ENCODE measurements around the gene ZNF639.
A peak's percentile ranks its signal among the peaks of the same experiment; 100 is the strongest.
"Not testable (repeated sequence)": the region's sequence is repeated elsewhere in the genome, so short reads cannot be mapped to it uniquely, and the experiment has no call there.

ZNF639 gene

GRCh38 chr3:179299999-179300613 lies 22.7 kb upstream of the ZNF639 start:
- H3K4me1 Mint-ChIP-seq: no peaks in the 10 kb centered on the region
- no peaks in the 10 kb centered on the region for H3K9me3 Mint-ChIP-seq
- no peak for ATAC-seq

DNA sequence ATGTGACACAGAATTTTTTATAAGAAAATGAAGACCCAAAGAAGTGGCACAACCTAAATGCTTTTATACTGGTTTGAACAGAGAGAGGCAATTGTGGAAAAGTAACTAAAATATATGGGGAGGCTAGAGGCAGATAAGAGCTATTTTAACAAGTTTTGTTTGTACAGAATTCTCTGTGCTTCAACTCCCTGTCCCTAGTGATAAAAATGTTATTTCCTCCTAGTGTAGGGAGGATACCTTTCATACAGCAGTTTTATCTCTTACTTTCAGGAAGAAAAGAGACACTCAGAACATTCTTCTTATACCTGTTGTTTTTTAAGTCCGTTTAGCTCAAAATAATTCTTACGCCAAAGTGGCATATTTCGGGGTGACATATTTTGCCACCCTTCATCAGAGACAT lies 21.2 kb upstream of the ZNF639 start:
- Mint-ChIP-seq H3K4me1 (no peaks in the 10 kb centered on the region), H3K9me3 (no peaks in the 10 kb centered on the region), H3K4me3 (no peak overlapping the region)

More at GRCh38 chr3:179299999-179300613, 22.7 kb upstream of the ZNF639 start:
- H3K4me3 Mint-ChIP-seq: no peak overlapping the region
- no peak for DNase-seq
- H3K27ac Mint-ChIP-seq: no peak overlapping the region
- H3K27me3 Mint-ChIP-seq: peaks cover 12% of the 10 kb centered on the region

GRCh38 chr3:179302111-179302510 lies 20.7 kb upstream of the ZNF639 start:
- no peak for ATAC-seq
- Mint-ChIP-seq H3K9me3 (no peaks in the 10 kb centered on the region), H3K27me3 (peaks cover 19% of the 10 kb centered on the region), H3K27ac (no peak overlapping the region), H3K4me3 (no peak overlapping the region), H3K4me1 (no peaks in the 10 kb centered on the region)
- no peak for DNase-seq

More for the DNA sequence above, 21.2 kb upstream of the ZNF639 start:
- DNase-seq (no peak), ATAC-seq (no peak)
- no peak overlapping the region for H3K27ac Mint-ChIP-seq
- H3K27me3 Mint-ChIP-seq: peaks cover 19% of the 10 kb centered on the region

DNA sequence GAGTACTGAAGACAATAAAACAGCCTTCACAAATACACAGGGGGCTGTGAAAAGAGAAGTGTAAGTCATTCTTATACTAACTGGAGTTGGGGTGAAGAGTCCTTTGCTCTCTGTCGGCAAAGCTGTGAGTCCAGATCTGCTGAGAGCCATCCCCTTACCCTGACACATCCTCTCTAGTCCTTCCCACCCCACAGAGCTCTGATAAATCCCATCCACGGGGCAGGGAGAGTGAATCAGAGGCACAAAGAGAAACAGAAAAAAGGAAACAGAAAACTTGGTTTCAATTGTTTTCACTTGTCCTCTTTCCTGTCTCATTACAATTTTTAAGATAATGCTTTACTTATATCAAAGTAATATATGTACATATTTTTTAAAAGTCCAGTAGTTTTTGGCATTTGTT lies 18.2 kb upstream of the ZNF639 start:
- Mint-ChIP-seq H3K9me3 (no peaks in the 10 kb centered on the region), H3K27me3 (peaks cover 19% of the 10 kb centered on the region), H3K27ac (no peak overlapping the region), H3K4me1 (no peaks in the 10 kb centered on the region), H3K4me3 (no peak overlapping the region)
- ATAC-seq (no peak), DNase-seq (no peak)

DNA sequence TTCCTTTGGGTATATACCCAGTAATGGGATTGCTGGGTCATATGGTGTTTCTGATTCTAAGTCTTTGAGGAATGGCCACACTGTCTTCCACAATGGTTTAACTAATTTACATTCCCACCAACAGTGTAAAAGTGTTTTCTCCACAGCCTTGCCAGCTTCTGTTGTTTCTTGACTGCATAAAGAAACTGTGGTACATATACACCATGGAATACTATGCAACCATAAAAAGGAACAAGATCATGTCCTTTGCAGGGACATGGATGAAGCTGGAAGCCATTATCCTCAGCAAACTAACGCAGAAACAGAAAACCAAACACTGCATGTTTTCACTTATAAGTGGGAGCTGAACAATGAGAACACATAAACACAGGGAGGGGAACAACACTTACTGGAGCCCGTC lies 15.5 kb upstream of the ZNF639 start:
- H3K4me3 Mint-ChIP-seq, H3K27ac Mint-ChIP-seq, DNase-seq, ATAC-seq, H3K9me3 Mint-ChIP-seq, H3K4me1 Mint-ChIP-seq: not testable (repeated sequence)
- H3K27me3 Mint-ChIP-seq: peaks cover 19% of the 10 kb centered on the region

DNA sequence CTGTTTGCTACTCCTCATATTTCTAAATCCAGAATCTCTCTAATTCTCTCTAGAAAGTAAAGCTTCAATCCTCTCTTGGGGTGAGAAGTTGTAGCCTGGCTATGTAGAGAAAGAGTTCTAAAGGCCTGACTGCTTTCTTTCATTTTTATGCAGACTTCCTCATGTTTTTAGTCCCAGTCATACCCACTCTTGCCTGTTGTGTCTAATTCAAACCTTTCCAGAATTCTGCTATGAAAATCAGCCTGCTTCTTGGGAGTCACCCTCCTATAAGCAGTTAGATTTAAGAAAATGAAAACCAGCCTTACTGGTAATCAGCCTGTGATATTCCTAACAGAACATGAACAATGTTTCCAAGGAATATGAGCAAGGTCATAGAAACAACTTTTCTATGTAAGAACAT lies 14.8 kb upstream of the ZNF639 start:
- Mint-ChIP-seq H3K4me3 (no peak overlapping the region), H3K27ac (no peak overlapping the region), H3K27me3 (peaks cover 19% of the 10 kb centered on the region), H3K9me3 (no peaks in the 10 kb centered on the region), H3K4me1 (no peaks in the 10 kb centered on the region)
- DNase-seq (no peak), ATAC-seq (no peak)

GRCh38 chr3:179309225-179310078 lies 13.4 kb upstream of the ZNF639 start:
- Mint-ChIP-seq H3K9me3 (no peaks in the 10 kb centered on the region), H3K4me3 (no peak overlapping the region), H3K27ac (no peak overlapping the region), H3K4me1 (no peaks in the 10 kb centered on the region), H3K27me3 (peaks cover 6% of the 10 kb centered on the region)
- no peak for DNase-seq
- ATAC-seq: peak; percentile 57

DNA sequence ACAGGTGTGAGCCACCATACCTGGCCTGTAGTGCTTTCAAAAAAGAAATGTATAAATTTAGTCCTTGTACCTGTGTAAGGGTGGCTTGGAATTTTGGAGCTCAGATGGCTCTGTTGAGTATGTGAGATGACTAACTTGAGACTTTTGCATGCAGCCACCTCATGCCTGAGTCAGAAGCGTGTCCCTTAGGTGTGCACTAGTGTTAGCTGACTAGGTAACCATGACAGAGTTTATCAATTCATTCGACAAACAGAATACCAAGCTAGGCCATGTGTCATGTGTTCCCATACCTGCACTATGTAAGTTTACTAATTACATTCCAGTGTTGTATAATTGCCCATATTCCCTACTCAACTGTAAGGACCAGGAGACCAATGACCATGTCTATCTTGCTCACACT lies 4.0 kb upstream of the ZNF639 start:
- Mint-ChIP-seq H3K4me1 (peaks cover 26% of the 10 kb centered on the region), H3K9me3 (no peaks in the 10 kb centered on the region), H3K27me3 (no peaks in the 10 kb centered on the region), H3K4me3 (no peak overlapping the region), H3K27ac (no peak overlapping the region)
- ATAC-seq (no peak), DNase-seq (no peak)

DNA sequence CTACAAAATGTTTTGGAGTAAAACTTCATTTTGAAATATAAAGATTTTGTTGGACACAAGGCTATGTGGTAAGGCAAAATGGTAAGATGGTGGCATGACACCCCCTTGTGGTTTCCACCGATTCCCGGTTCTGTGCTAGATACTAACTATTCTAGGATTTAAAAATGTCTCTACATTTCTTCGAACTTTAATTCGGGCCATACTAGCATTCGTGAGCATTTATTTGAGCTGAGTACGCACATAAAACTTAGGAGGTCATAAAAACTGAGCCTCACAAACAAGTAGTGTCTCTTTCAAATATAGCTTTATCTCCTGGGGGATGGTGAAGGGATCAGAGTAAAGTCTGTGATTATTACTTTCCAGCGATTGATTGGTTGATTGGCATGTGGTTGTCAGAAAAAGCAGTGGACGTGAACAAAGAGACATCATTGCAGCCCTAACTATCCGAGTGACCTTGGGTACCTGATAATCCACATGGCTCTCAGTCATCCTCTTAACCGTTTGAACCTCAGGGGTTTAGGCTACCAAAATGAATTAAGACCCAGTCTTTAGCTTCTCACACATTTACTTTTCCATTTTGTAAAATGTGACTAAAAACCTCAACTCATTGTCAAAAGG lies 1.1 kb upstream of the ZNF639 start:
- ATAC-seq: no peak
- Mint-ChIP-seq H3K4me1 (peaks cover 34% of the 10 kb centered on the region), H3K27ac (peak overlapping the region in 1 of 2 donors; percentile 64), H3K27me3 (no peaks in the 10 kb centered on the region), H3K4me3 (peak overlapping the region; percentile 83 to 90), H3K9me3 (no peaks in the 10 kb centered on the region)
- no peak for DNase-seq

DNA sequence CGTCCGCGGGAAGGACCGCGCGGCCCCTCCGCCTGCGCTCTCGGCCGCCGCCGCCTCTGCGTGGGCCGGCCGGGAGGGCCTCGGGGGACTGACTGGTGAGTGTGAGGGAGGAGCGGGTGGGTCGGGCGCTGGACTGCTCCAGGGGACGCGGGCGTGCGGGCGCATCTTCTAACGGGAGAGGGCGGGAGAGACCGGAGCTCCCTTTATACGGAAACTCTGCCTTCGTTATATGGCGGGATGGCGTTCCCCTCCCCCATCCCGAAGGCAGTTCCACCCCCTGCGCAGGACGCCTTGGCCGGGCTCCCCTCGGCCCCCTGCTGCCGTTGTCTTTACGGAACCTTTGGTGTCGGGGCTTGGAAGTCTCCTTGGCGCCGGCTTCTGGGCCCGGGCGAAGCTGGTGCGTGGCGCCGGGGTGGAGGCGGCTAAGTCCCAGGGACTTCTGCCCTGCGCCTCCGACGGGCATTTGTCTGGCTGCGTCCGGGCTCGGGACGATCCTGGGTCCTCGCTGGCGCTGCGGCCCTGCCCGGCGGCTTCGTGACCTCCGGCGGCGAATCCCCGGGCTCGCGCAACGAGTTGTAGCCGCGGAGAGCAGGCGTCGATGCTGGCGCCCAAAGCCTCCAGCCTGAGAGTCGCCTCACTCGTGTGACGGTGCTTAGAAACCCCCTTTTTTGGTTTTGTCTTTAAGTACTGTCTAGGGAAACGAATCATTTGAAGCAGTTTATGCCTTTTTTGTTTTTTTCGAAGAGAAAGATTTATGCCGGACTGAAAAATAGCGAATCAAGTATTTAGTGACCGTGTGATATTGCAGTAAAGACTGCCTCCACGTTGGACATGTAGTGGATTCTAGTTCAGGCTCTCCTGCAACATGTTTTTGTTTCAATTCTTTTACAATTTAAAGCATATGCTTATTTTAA lies 623 bp downstream of the ZNF639 start:
- H3K4me3 Mint-ChIP-seq: peak overlapping the region; percentile 86 to 97

GRCh38 chr3:179324270-179324754 lies 1.5 kb downstream of the ZNF639 start:
- H3K4me1 Mint-ChIP-seq: peaks cover 33% of the 10 kb centered on the region
- peak overlapping the region; percentile 86 to 97 for H3K4me3 Mint-ChIP-seq
- H3K27me3 Mint-ChIP-seq: no peaks in the 10 kb centered on the region
- no peak for ATAC-seq
- peak overlapping the region; percentile 89 to 96 for H3K27ac Mint-ChIP-seq
- DNase-seq: no peak
- no peaks in the 10 kb centered on the region for H3K9me3 Mint-ChIP-seq

More for the DNA sequence above, 623 bp downstream of the ZNF639 start:
- Mint-ChIP-seq H3K9me3 (no peaks in the 10 kb centered on the region), H3K27ac (peak overlapping the region; percentile 96 to 97), H3K4me1 (peaks cover 33% of the 10 kb centered on the region), H3K27me3 (no peaks in the 10 kb centered on the region)
- ATAC-seq (peak; percentile 65), DNase-seq (peak; percentile 62 to 67)

- Mint-ChIP-seq H3K27me3 (no peaks in the 10 kb centered on the region), H3K9me3 (no peaks in the 10 kb centered on the region), H3K4me3 (no peak overlapping the region), H3K27ac (peak overlapping the region in 1 of 2 donors; percentile 52), H3K4me1 (peaks cover 1% of the 10 kb centered on the region)
- ATAC-seq (no peak), DNase-seq (no peak)
Measured at GRCh38 chr3:179330438-179330837, 7.6 kb downstream of the ZNF639 start.

GRCh38 chr3:179332240-179332639 lies 9.4 kb downstream of the ZNF639 start:
- Mint-ChIP-seq H3K27me3 (no peaks in the 10 kb centered on the region), H3K27ac (no peak overlapping the region), H3K4me3 (no peak overlapping the region), H3K4me1 (no peaks in the 10 kb centered on the region), H3K9me3 (no peaks in the 10 kb centered on the region)
- DNase-seq (no peak), ATAC-seq (no peak)

GRCh38 chr3:179333084-179333483 lies 10.3 kb downstream of the ZNF639 start:
- Mint-ChIP-seq H3K9me3 (no peaks in the 10 kb centered on the region), H3K4me3 (no peak overlapping the region)
- ATAC-seq: no peak

DNA sequence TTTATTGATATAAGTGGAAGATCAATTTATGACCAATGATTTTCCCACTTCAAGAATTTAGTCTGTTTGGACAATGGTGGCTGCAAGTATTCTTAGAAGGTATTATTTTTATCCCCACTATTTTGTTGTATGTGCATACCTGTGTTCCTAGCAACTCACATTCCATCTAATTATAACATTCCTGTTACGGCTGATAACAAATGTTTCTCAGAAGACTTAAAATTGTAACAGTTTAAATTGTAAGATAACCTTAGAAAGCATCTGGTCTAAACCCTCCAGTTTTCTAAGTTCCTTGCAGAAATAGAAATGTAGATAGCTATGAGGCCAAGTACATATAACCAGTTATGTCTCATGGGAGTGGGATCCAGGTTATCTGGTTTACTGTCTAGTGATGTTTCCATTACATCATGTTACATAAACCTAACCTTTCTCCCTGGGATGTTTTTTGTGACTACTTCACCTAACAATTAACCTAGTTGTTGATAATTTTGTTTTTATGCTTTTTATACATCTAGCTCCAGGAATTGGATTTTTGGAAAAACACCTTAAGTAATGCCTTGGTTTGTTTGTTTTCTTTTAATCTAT lies 13.6 kb downstream of the ZNF639 start:
- no peaks in the 10 kb centered on the region for H3K9me3 Mint-ChIP-seq
- ATAC-seq (no peak), DNase-seq (no peak)
- no peak overlapping the region for H3K4me3 Mint-ChIP-seq
- H3K27ac Mint-ChIP-seq: no peak overlapping the region
- H3K27me3 Mint-ChIP-seq: no peaks in the 10 kb centered on the region
- no peaks in the 10 kb centered on the region for H3K4me1 Mint-ChIP-seq

More at GRCh38 chr3:179333084-179333483, 10.3 kb downstream of the ZNF639 start:
- no peaks in the 10 kb centered on the region for H3K4me1 Mint-ChIP-seq
- no peak overlapping the region for H3K27ac Mint-ChIP-seq
- no peak for DNase-seq
- H3K27me3 Mint-ChIP-seq: no peaks in the 10 kb centered on the region
